HepG2 (cell line): ENCODE measurements around the gene CFAP210.
"Not testable (repeated sequence)": the region's sequence is repeated elsewhere in the genome, so short reads cannot be mapped to it uniquely, and the experiment has no call there.

ENCODE experiments used
- CTCF ChIP-seq: sonication (generic); formaldehyde crosslinking; IDR thresholded peaks from 2 replicates; pipeline ENCODE4 v1.5.0; 2020; ENCODE audit warnings: mild to moderate bottlenecking, missing genetic modification reagents, moderate library complexity
- FOXP4 ChIP-seq: sonication (generic); formaldehyde crosslinking; IDR thresholded peaks from 2 replicates; pipeline ENCODE4 v1.4.0; 2020; ENCODE audit warnings: missing genetic modification reagents
- HDAC1 ChIP-seq: sonication (generic); formaldehyde crosslinking; IDR thresholded peaks from 2 replicates; pipeline ENCODE4 v1.5.1; 2020; ENCODE audit warnings: mild to moderate bottlenecking, missing genetic modification reagents
- MAX ChIP-seq: IDR thresholded peaks from 2 replicates; pipeline ENCODE4 v1.6.1; 2012; ENCODE audit warnings: inconsistent platforms
- SALL2 ChIP-seq: sonication (generic); formaldehyde crosslinking; IDR thresholded peaks from 2 replicates; pipeline ENCODE4 v1.8.1; 2023; ENCODE audit warnings: mild to moderate bottlenecking, missing genetic modification reagents, inconsistent platforms
- U2AF1 ChIP-seq: fragments of 200-400 bp; formaldehyde crosslinking; optimal IDR thresholded peaks from 2 replicates; pipeline ENCODE3; 2017; ENCODE audit warnings: mild to moderate bottlenecking, low read depth, low read length
- ZNF570 ChIP-seq: sonication (generic); formaldehyde crosslinking; IDR thresholded peaks from 2 replicates; pipeline ENCODE4 v1.4.0; 2020; ENCODE audit warnings: mild to moderate bottlenecking, missing genetic modification reagents, borderline replicate concordance
- ZNF614 ChIP-seq: IDR thresholded peaks from 2 replicates; pipeline ENCODE4 v1.6.1; 2018; ENCODE audit warnings: missing biosample characterization, missing genetic modification reagents, inconsistent platforms, borderline replicate concordance
- ZNF615 ChIP-seq: sonication (generic); formaldehyde crosslinking; IDR thresholded peaks from 2 replicates; pipeline ENCODE4 v1.5.0; 2020; ENCODE audit warnings: mild to moderate bottlenecking, missing genetic modification reagents, borderline replicate concordance
- ZNF790 ChIP-seq: sonication (generic); formaldehyde crosslinking; IDR thresholded peaks from 2 replicates; pipeline ENCODE4 v1.8.0; 2022; ENCODE audit warnings: missing genetic modification reagents, mild to moderate bottlenecking, borderline replicate concordance

- not testable (repeated sequence) for TF ChIP-seq ZNF570 (CRISPR knock-in tag); SALL2; HDAC1; ZNF790 (CRISPR knock-in tag); MAX; FOXP4 (CRISPR knock-in tag); ZNF614 (CRISPR knock-in tag); CTCF (CRISPR knock-in tag); ZNF615 (CRISPR knock-in tag); U2AF1
Observed at GRCh38 chr2:169687943-169688342, 6.3 kb downstream of the CFAP210 start.
